Measurements from ENCODE around the gene SHC1.

SHC1 gene

DNA sequence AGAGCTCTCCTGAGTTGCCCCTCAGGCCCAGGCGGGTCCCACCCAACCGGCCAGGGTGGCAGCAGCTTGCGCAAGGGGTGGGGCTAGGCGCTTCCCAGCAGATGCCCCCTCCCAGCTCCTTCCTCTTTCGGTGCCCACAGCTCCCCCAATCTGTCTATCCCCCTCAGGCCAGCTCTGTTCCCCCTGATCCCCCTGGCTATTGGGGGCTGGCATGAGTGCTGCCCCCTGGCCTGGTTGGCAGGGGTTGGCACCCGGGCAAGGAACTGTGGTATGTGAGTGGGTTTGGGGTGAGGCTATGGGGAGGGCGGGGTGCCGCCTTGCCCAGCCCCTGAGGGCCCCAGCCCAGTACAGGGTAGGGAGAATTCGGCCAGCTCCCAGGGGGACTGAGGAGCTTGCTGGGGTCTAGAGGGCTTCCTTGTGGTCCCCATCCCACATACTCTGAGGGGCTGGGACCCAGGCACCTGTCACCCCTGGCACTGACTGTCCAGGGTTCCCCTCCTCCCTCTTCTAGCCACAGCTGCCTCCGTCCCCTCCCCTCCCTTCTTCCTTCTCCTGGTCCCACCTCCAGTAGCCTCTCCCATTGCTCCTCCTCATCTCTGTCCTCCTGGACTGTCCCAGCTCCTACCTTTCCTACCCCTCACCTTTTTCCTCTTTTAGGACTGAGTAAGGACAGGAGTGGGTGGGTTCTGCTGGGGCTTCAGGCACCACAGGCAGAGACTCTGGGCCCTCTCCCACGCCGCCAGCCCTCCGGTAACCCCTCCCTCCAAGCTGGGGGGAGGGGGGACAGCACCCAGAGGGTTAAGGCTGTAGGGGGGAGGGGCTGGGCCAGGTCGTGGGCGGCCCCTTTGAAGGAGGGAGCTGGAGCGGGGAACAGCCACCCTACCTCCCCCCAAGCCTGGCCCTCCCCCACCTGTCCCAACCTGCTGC is 37.7 kb upstream of the SHC1 start:
- DNase-seq, result no peak

DNA sequence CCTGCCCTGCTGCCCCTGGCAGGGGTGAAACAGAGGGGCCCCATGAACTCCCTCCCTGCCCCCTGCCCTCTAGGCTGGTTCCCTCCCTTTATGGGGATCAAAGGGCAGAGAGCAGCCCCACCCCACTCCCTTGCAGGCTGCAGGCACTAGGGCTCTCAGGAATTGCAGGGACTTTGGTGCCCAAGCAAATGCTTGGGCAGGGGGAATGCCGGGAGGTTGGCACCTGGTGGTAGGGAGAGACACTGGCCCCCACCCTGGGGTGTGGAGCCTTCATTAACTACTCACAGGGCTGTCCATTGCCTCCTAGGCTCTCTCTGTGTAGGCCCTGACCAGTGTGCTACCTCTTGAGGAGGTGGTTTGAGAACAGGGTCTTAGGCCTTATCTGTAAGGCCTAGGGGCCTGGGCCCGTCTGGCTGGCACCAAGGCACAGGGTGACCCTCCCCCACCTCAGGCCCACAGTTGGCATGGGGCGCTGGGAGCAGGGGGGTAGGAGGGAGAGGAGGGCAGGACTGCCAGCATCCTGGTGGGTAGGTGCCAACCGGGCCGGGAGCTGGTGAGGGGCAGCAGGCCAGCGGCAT is 36.8 kb upstream of the SHC1 start:
- no peak for DNase-seq

GRCh38 chr1:155006601-155007101 is 36.1 kb upstream of the SHC1 start:
- no peak for DNase-seq

DNA sequence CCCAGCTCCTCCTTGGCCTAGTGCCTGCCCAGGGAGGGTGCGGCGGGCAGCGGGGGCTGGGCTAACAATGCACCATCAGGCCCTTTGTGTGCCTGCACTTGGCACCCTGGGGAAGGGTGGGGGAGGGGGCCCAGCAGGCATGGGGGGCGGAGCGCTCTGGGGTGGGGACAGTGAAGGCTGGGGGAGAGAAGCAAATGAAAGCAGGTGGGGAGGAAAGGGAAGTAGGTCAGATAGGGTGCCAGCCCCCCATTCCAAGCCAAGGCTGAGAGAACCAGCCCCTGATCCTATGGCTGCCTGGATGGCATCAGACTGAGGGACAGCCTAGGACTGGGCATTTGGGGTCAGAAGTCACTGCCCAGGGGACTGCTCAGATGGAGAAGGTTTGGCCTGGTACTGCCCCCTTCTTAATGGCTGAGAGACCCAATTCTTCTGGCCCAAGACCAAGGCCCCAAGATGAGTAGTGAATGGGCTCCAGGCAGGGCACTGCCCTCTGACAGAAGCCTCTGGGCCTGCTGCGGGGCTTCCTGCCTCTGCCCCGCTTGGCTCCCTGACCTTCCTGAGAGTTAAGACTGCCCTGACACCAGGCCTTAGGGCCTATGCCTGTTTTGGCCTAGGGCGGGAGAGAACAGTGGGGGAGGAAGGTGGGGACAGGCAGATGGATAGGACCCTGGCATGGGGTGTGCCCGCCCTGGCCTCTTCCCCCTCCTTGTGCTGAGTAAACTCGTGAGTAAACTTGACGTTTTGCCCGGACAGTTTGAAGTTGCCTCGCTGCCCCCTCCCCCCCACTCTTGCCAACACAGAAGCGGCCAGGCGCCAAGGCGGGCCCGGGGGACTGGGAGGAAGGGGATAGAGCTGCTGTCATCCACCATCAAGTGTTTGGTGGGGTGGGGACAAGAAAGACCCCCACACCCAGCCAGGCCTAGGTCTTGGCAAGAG is 34.8 kb upstream of the SHC1 start:
- DNase-seq, result no peak

DNA sequence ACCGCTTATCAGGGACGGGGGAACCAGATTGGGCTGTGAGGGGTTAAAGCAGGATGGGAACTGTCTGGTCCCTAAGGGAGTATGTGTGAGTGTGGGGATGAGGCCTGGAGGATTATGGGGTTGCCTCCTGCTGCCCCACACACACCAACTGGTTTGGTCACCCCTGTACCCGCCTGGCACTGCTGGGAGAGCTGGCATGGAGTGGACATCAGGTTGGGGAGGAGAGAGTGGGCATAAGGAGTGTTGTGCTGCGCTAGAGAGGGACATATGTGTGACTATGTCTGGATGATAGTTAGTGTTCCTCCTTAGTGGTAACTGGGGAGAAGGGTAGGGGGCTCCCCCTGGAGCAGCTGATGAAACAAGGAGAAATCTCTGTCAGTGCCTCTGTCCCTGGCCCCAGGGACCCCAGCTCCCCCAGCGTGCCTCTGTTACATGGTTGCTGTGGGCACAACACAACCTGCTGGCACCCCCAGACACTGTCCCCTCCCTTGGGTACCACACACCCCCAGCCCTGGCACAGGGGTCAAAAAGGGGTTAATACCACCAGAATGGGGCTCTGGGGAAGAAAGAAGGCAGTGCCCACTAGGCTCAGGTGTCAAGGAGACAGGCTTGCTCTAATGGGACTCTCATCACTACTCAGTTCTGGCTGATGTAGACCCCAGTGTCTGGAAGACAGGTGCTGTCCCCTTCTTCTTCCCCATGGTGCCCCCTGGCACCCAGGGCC is 34.0 kb upstream of the SHC1 start:
- DNase-seq, result no peak

DNA sequence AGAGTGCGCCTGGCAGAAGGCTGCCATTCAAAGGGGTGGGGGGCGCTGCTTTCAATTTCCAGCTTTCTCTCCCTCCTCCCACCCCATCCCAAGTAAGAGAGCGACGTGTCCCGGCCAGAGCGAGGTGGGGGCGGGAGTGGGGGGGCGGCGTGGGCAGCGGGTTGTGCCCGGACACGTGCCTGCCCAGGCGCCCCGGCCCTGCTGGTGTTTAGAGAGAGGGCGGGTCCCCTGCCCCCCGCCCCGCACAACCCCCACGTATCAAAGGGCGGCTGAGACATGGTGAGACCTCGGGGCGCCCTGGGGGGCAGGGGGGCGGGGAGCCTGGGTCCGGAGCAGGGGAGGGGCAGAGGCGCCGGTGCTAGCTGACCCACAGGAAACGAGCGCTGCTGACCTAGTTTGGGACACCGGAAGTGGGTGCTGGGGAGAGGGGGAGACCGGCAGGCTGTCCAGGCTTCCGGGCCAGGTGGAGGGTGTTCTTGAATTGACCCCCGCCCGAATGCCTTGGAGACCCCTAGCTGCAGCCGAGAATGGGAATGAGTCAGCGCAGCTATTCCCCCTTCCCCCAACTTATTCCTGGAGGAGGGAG is 33.3 kb upstream of the SHC1 start:
- no peak for DNase-seq

GRCh38 chr1:155003227-155003765 is 32.7 kb upstream of the SHC1 start:
- DNase-seq, result no peak

- no peak for DNase-seq
Measured at GRCh38 chr1:155002464-155003226, 32.1 kb upstream of the SHC1 start, which contains the start of gene ZBTB7B. TSS of gene ZBTB7B (plus strand) at chr1:155002802. CDS start at chr1:155014661, 11,859 bp downstream.

GRCh38 chr1:155001675-155002463 is 31.3 kb upstream of the SHC1 start:
- peak; percentile 96 for DNase-seq

DNA sequence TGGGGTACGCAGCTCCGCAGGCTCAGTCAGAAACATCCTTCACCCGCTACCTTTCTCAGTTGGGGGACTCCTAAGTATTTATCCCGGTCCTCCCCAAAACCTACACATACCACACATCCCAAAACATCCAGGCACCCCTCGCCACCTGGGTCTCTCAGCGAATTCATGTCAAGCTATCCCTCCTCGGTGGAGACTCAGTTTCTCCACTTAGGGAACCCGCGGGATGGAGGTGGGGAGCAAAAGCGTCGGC is 30.8 kb upstream of the SHC1 start:
- DNase-seq, result no peak

GRCh38 chr1:155000726-155001424 is 30.3 kb upstream of the SHC1 start:
- peak; percentile 22 for DNase-seq

DNA sequence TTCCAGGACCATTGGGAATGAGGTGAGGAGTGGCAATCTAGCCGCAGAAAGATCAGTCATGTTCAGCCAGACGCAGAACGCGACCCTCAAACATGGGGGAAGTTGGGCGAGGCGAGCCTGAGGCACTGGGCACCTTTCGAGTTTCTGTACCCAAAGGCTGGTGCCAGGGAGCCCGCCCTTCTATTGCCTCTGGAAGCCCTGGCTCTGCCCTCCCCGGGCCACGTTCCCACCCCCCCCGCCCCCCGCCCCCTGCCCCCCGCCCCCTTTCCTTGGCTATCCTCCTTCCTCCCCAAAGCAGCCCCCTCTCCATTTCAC is 29.8 kb upstream of the SHC1 start:
- no peak for DNase-seq

DNA sequence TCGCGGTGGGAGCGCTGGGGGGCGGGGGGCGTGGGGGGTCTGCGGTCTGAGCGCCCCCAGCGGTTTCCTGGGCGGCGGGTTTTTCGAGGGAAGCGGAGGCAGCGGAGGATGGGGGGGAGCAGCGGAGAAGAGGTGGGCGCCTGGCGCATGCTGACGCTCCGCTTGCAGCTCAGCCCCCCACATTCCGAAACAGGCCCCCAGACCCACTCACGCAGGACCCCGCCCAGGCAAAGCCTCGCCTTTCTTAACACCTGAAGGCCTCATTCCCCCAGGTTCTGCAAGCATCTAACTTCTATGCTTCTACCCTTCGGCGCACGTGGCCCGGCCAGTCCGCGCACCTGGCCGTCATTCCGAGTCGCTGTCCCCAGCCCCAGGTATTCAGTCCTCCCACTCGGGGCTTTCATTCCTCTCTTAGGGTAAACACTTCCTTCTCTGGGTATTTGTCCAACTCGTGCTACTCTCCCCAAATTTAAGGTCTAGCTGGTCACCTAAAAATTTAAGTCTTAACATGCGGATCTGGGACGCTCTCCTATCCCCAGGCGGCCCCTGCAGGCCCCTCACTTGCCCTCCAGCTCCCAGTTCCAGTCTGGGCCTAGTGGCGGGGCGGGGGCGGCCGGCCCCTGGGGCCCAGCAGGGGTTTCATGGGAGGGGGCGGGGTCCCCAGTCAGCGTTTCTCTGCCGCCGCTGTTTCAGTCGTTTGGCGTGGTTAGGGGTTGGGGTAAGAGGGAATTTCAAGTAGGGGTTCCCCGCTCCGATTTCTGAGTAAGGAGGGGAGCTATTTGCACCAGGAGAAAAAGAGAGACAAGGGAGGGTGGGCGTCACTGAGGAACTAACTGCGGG is 29.2 kb upstream of the SHC1 start:
- no peak for DNase-seq

DNA sequence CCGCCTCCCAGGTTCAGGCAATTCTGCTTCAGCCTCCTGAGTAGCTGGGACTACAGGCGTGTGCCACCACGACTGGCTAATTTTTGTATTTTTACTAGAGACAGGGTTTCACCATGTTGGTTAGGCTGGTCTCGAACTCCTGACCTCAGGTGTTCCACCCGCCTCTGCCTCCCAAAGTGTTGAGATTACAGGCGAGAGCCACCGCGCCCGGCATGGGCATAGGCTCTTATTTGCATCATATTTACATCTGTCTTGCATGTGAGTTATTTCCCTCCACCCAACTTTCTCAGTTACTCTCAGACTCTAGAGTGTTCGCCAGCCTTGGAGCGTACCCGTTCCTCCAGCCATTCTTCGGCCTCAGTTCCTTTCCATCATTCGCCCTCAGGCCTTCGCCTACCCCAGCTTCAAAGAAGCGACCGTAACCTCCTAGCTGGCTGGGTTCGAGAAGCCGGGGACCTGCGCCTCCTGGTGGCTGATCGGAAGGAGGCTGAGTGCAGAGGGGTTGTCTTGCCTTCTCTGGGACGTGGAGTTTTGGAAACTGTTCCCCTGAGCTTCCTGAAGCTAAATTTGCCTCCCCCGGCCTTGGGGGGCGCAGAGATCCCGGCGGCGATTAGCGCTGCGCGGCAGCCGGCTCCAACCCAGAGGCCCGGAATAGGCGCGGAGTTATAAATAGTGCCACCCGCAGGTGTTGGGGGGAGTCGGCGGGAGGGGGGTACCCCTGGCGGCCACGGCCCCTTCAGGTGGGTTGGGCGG is 28.4 kb upstream of the SHC1 start:
- no peak for DNase-seq

- no peak for DNase-seq
Measured at GRCh38 chr1:154998201-154998780, 27.7 kb upstream of the SHC1 start.

DNA sequence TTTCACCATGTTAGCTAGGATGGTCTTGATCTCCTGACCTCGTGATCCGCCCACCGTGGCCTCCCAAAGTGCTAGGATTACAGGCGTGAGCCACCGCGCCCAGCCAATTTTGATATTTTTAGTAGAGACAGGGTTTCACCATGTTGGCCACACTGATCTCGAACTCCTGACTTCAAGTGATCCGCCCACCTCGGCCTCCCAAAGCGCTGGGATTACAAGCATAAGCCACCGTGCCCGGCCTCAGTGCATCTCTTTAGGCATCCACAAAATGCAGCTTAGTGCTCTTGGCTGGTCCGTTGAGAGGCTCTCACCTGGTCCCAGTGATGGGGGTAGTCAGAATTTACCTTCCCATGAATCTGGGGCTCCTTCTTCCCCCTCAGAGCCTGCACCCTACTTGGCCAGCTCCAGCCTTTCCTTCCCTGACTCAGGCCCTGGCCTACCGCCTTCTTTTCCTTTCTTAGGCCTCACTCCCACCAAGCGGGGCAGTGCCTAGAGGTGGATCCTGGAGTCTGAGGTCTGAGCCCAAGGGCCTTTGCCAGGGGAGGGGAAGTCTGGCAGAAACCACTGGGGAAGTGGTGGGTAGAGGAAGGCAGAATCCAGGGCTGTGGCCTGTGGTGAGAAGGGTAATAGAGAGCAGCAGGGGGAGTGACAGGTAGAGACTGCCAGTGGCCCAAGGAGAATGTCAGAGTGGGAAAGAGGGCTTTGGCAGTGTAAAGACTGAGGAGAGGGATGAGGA is 26.6 kb upstream of the SHC1 start:
- DNase-seq, result no peak
